HG02885 (cell line): ENCODE measurements around the gene MPHOSPH6.
"Not testable (repeated sequence)": the region's sequence is repeated elsewhere in the genome, so short reads cannot be mapped to it uniquely, and the experiment has no call there.

ENCODE experiments used
- ATAC-seq: cut with Tn5 transposase; IDR thresholded peaks from one replicate; pipeline ENCODE4 v1.9.1; 2021; ENCODE audit warnings: mild to moderate bottlenecking; ENCODE audit not compliant: unreplicated experiment, poor library complexity

MPHOSPH6 gene, protein sequence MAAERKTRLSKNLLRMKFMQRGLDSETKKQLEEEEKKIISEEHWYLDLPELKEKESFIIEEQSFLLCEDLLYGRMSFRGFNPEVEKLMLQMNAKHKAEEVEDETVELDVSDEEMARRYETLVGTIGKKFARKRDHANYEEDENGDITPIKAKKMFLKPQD

DNA sequence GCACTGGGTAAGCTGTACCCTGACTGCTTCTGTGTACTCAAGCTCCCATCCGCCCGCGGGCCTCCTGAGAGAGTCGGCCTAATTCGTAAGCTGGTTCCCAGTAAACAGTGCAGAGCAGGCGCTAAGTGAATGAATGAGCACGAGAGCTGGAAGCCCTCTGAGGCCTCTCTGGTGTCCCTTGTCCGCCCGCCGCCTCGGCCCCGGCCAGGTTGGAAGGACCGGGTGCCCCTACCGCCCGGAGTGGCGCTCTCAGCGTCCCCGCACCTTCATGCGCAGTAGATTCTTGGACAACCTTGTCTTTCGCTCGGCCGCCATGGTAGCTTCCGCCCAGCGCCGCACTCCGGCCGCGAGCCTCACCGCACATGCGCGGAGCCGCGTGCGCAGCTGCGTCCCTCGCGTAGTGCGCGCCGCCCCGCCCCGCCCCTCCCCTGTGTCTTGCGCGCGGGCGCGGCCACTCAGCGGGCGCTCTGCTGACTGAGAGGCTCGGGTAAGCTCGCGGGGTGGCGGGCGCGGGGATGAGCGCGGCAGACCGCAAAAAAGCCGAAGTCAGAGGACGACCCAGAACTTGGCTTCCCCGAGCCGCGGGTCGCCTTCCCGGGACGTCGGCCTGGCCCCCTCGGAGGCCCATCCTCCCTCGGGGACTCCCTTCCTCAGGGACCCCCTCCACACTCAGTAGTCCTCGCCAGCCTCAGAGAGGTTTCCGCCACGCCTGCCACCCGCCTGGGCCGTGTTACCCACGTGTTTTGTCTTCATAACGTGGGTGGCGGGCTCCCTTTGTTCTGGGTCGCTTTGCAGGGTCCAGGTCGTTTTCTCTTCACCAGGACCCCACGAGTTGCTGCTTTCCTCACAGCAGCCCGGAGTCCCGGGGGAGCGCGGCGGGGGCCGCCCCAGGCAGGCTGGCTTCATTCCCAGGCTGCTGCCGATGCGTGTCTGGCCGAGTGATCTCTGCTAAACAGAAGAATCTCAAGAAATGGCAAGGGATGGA, at the start of gene MPHOSPH6:
MPHOSPH6 (minus strand) TSS at position 364 of the 985 bp plus-strand sequence; CDS start at position 315, 49 bp downstream.
- ATAC-seq: peak; percentile 97

GRCh38 chr16:82219298-82219697, 49.3 kb upstream of the MPHOSPH6 start:
- no peak for ATAC-seq

DNA sequence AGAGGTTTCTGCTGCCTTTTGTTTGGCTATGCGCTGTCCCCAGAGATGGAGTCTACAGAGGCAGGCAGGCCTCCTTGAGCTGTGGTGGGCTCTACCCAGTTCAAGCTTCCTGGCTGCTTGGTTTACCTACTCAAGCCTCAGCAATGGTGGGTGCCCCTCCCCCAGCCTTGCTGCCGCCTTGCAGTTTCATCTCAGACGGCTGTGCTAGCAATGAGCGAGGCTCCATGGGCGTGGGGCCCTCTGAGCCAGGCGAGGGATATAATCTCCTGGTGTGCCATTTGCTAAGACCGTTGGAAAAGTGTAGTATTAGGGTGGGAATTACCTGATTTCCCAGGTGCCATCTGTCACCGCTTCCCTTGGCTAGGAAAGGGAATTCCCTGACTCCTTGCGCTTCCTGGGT, 39.3 kb upstream of the MPHOSPH6 start:
- not testable (repeated sequence) for ATAC-seq

GRCh38 chr16:82203198-82203597, 33.2 kb upstream of the MPHOSPH6 start:
- ATAC-seq: no peak

GRCh38 chr16:82201926-82202325, 31.9 kb upstream of the MPHOSPH6 start:
- ATAC-seq: no peak

- no peak for ATAC-seq
Observed at GRCh38 chr16:82201351-82201750, 31.3 kb upstream of the MPHOSPH6 start.

DNA sequence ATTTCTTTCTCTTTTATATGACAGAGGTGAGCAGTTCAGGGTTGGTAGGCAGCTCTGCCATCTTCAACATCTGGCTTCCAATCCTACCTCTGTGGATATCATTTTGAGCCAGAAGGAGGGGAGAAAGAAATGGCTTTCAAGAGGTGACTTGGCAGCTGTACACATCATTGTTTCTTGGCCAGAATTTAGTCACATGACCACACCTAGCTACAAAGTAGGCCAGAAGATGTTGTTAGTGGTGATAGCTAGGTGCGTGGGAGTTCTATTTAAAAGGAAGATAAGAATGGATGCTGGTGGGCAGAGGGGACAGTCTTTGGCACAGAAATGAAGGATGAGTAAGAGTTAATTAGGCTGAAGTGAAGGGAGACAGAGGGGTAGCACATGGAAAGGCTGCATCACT, 29.2 kb upstream of the MPHOSPH6 start:
- ATAC-seq: no peak

DNA sequence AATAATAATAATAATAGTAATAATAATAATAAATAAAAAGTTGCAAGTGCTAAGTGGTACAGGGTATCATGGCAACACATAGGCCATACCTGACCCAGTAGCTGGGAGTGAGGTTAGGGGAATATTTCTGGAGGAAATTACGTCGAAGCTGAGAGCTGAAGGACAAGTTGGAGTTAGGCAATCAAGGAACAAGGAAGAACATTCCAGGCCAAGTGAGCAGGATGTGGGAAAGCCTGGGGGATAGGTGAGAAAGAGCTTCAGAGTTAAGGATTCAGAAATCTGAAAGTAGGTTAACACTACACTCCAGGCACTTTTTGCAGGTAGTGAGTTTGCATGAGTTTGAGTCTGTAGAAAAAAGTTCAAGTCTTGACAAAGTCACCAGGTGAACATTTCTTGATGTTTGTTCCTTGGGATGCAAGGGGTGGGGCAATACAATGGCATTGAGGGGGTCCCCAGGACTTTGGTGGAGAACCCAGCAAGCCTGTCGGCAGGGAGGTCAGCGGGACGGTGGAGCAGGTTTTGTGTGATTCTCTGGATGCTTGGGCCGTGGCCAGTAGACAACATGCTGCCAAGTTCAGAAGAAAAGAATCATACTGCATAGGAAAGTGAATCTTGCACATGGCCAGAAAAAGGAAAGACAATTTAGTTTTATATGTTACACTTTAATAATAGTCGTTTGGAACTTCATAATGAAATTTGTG, 27.7 kb upstream of the MPHOSPH6 start:
- ATAC-seq: no peak

GRCh38 chr16:82195917-82196494, 26.0 kb upstream of the MPHOSPH6 start:
- ATAC-seq: no peak

- no peak for ATAC-seq
Observed at GRCh38 chr16:82194086-82194485, 24.1 kb upstream of the MPHOSPH6 start.

DNA sequence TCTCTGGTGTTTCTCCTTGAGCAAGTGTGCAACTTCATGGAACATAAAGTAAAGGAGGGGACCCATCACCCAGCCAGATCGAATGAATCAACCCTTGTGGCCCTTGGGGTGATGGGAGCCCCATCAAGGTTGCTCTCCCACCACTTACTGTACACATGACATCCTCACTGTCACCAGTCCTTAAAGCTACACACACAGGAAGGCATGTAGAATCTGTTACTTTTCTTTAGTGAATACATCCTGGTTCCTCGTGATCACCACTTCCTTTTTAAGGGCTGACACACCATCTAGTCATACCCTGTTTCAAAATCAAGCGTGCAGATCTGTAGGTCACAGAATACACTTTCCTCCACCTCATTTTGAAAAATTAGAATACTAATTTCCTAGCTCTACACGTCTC, 22.6 kb upstream of the MPHOSPH6 start:
- no peak for ATAC-seq

DNA sequence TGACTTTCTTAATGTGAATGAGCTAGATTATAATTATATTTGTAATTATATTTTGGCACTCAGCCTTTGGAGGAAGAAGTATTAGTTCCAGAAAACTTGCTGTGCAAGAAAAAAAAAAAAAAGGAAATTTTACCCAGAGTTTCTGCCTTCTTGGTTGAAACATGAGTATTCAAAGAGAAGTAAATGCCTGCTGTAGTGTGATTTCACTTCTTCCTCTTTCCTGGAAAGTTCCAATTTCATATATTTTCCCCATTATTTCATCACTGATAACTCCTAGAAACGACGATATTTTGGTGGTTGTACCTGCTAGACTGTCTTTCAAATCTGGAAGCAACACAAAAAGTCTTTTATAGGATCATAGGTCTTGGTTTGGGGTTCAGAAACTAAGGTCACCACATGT, 20.4 kb upstream of the MPHOSPH6 start:
- ATAC-seq: no peak

DNA sequence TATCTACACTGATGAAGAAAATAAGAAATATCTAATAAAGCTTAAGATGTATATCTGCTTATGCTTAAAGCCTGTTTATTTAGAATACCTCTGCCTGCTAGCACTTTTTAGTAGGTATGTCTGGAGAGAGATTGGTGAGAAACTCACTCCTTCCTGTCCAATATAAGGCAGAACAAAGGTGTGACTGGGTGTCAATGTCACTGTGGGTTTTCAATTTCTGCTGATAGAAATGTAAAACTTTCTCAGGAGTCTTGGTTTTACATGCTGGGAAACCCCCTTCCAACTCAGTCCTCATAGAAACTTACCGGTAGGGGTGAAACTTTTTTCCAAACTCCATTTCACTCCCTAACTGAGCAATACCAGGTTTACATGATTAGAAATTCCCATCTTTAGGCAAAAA, 17.8 kb upstream of the MPHOSPH6 start:
- ATAC-seq: no peak

DNA sequence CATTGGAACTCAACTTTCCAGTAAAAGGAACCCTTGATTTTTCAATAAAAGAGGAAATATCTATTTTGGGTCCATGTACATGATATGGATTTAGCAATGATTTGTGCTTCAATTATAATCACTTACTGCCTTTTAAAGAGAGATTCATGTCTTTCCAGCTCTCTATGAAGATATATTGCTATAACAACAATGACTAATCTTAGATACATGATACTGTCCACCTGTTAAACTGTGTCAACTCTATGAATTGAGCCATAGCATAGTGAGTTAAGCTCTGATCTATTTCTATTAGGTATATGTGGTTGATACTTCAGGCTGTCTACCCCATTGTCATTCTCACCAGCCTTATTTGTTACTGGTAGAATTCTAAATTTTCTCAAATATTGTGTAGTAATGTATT, 15.0 kb upstream of the MPHOSPH6 start:
- ATAC-seq: no peak

DNA sequence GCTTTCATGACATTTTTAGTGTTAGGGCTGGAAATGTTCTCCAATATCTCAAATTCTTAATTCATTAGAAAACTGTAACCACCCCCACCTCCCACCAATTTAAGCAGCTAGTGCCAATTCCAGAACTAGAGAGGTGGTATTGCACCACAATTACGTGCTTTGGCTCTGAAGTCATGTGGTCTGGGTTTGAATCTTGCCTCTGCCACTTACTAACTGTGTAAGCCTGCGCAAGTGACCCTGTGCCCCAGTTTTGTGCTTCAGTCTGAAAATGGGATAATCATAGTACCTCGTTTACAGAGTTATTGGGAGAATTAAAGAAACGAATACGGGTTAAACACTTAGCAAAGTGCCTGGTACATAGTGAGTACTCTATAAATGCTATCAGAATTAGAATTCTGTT, 14.2 kb upstream of the MPHOSPH6 start:
- ATAC-seq: no peak

- ATAC-seq: no peak
Observed at GRCh38 chr16:82183004-82183397, 13.0 kb upstream of the MPHOSPH6 start.

DNA sequence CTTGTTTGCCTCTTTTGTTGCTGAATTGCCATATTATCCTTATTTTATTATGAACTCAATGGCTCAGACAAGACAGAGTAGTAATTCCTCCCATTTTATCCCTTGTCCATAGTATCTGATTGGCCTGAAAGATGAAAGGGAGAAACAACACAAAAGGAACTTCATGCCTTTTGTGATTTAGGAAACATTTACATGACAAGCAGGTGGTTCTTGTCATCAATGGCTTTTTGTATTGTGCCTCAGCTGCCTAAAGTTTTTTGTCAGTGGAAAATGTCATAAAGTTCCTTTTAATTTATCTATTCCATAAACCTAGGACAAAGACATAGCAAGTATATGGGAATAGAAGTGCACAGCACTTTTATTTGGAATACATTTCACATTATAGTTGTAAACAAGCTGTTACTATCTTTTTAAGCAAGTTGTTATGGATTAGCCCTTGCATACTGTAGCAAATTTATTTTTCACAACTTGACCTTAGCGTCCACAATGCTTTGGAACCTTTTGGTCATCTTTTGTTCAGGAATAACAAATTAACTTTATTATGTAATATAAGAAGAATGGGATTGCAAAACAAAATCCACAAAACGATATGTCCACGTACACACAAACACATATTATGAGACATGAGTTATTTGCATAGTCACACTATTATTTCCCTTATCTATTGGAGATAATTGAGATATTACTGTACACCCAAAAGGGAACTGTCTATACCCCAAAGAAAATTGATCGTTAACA, 12.4 kb upstream of the MPHOSPH6 start:
- no peak for ATAC-seq

DNA sequence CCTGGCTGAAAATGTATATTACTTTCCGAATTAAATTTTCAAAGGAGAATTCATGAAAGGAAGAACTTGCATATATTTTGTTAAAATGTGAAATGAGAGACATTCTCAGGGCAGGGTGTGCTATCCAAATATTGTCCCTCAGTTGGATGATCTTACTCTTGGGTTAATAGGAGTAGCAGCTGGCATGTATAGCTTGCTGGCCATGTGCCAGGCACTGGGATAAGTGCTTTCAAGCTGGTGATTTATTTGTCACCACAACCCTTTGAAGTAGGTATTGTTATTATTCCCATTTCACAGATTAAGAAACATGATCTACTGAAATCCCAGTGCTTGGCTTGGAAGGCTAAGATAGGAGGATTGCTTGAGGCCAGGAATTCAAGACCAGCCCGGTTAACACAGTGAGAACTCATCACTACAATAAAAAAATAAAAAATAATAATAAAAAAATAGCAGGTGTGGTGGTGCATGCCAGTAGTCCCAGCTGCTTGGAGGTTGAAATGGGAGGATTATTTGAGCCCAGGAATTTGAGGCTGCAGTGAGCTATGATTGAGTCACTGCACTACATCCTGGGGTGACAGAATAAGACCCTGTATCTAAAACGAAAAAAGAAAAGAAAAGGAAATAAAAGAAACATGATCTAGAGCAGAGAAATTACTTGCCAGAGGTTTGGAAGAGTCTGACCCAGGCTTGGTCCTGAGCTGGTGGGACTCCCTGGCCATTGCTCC, 11.6 kb upstream of the MPHOSPH6 start:
- ATAC-seq: no peak

DNA sequence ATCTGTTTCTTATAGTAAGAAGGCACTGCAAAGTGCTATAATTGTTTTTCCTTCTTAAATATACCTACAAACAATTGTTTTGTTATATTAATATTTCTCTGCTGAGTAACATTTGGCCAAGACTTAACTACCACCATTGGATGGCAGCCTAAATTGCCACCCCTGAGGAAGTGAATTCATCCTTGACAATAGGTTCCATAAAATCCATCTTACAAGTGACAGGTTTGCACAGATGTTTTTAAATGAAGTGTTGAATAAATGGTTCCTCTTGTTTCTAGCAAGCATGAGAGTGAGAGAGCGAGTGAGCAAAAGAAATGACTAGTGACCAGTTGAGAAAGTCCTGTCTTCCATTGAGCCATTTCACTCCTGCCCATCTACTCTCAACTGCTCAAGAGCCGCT, 8.3 kb upstream of the MPHOSPH6 start:
- no peak for ATAC-seq
